Measurements from ENCODE around the gene CADPS2.

Gene CADPS2

DNA sequence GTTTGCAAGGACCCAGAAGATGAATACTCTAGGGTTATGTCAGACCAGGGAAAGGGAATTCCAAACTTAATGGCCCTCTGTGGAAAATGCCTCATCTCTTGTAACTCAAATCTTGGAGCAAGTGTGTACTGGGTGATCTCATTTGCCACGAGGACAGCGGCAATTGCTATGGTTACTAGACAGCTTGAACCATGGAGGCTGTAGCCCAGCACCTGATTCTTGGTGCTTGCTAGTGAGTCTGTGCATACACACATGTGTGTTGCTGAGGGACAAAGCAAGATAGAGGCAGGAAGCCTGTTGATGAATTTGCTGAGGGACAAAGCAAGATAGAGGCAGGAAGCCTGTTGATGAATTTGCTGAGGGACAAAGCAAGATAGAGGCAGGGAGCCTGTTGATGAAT is 523.1 kb downstream of the CADPS2 start:
- TF ChIP-seq JUND (IDR thresholded peaks at IDR 0.05; ENCODE audit: low read depth) = no peak
- in situ Hi-C loops (cut with HindIII; ENCODE audit: low pct_unique_long_range_greater_than_20kb, low sequenced_read_pairs) = no loop called here
- DNase-seq (ENCODE audit: low read depth in 1 of 2, low spot score in 1 of 2) = no peak

DNA sequence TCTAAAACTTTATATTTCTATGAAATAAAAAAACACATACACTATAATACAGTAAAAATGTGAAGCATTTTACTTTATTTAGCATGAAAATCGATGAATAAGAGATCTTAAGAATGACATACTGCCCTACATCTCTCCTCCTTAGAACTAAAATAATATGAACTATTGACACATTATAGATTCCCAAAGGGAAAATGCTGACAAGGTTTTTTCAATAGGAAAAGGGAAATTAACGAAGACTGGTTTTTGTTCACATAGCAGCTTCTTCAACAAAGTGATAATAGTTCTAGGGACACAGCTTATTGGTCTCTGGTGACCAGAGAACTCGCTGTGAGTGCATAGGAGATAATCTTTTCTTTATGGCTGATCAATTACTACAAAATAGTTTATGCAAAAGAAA is 523.8 kb downstream of the CADPS2 start:
- TF ChIP-seq JUND (IDR thresholded peaks at IDR 0.05; ENCODE audit: low read depth) = no peak
- DNase-seq (ENCODE audit: low read depth in 1 of 2, low spot score in 1 of 2) = no peak
- in situ Hi-C loops (cut with HindIII; ENCODE audit: low pct_unique_long_range_greater_than_20kb, low sequenced_read_pairs) = no loop called here

DNA sequence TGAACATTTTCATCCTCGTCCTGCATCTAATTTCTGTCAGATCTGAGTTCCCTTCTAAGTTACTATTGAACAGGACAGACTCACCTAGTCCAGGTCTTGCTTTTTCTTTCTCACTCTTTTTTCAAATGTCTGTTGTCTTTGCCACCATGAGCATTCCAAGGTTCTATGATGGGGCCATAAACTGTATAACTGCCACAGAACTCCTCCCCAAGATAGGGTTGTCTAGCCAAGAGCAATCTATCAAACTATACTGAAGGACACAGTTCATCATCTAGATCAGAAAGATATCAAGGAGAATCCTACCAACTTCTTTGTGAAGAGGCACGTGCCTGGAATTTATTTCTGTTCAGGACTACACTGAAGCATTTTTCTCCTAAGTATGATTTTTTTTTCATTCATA is 531.6 kb downstream of the CADPS2 start:
- no peak for DNase-seq (ENCODE audit: low read depth in 1 of 2, low spot score in 1 of 2)
- in situ Hi-C loops (cut with HindIII; ENCODE audit: low pct_unique_long_range_greater_than_20kb, low sequenced_read_pairs) = no loop called here
- no peak for TF ChIP-seq JUND (IDR thresholded peaks at IDR 0.05; ENCODE audit: low read depth)

DNA sequence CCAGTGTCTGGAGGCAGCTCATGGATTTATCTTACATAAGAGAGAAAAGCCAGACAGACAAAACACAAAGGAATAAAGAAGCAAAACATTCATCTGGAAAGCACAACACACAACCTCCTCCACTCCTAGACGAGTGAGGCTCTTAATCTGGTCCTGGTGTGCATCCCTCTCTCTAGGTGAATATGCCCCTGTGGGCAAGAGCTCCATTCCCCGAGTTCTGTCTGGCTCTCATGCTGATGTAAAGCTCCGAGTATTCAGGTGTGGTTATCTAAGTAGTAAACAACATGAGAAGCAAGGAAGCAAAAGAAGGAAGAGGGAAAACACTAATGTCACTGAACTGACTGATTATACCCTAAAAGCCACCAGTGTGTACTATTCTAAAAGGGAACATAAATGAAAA is 533.8 kb downstream of the CADPS2 start:
- in situ Hi-C loops (cut with HindIII; ENCODE audit: low pct_unique_long_range_greater_than_20kb, low sequenced_read_pairs) = no loop called here
- DNase-seq (ENCODE audit: low read depth in 1 of 2, low spot score in 1 of 2) = no peak
- TF ChIP-seq JUND (IDR thresholded peaks at IDR 0.05; ENCODE audit: low read depth) = no peak

DNA sequence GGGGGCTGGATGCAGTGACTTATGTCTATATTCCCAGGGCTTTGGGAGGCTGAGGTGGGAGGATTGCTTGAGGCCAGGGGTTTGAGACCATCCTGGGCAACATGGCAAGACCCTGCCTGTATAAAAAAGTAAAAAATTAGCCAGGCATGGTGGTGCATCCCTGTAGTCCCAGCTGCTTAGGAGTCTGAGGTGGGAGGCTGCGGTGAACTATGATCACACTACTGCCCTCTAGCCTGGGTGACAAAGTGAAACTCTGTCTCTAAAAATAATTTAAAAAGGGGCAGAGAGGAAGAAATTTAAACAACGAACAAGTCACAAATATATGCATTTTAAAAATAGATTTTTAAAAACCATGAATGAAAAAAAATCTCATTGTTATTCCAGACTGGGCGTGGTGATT is 535.6 kb downstream of the CADPS2 start:
- DNase-seq (ENCODE audit: low read depth in 1 of 2, low spot score in 1 of 2) = no peak
- in situ Hi-C loops (cut with HindIII; ENCODE audit: low pct_unique_long_range_greater_than_20kb, low sequenced_read_pairs) = no loop called here
- no peak for TF ChIP-seq JUND (IDR thresholded peaks at IDR 0.05; ENCODE audit: low read depth)

DNA sequence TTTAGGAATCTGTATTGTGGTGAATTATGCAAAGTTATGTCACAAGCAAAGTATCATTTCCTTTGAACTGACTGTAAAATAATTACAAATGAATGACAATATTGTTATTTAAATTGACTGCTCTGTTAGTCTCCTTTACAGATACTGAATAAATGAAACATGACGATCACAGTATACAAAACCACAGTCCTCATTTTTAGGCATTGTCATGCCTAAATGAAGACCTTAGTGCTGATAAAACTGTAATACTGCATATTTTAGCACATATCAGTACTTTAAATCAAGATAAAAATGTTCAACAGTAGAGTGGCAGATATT is 542.0 kb downstream of the CADPS2 start:
- in situ Hi-C loops (cut with HindIII; ENCODE audit: low pct_unique_long_range_greater_than_20kb, low sequenced_read_pairs) = no loop called here
- TF ChIP-seq JUND (IDR thresholded peaks at IDR 0.05; ENCODE audit: low read depth) = no peak
- DNase-seq (ENCODE audit: low read depth in 1 of 2, low spot score in 1 of 2) = no peak

DNA sequence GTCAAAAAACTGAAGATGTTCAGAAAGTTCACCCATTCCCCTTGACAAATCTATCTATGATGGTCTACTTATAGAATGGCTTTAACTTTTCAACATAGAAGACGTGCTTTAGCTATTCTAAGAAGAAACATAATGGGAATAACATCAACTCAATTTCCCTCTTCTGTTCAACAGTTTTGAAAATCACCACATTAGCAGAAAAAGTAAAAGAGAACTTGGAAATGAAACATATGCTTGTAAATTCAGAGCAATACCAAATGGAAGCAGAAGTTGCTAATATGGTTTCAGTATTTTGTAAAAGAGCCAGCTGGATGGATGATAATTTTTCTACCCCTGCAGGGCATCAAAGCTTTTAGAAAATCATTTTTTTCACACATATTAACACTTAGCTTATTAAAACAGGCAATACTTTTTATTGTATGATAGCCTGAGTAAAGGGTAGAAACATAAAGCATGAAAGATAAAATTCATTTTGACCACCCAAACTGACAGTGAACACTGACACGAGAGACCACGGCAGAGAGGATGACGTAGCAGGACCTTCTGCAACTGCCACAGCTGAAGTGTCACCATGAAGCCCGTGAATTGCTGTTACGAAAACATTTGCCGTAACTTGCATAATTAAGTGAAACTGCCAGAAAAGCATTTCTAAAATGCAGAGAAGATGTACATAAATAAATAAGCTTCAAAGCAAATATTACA is 542.5 kb downstream of the CADPS2 start:
- no peak for TF ChIP-seq JUND (IDR thresholded peaks at IDR 0.05; ENCODE audit: low read depth)
- in situ Hi-C loops (cut with HindIII; ENCODE audit: low pct_unique_long_range_greater_than_20kb, low sequenced_read_pairs) = no loop called here

DNA sequence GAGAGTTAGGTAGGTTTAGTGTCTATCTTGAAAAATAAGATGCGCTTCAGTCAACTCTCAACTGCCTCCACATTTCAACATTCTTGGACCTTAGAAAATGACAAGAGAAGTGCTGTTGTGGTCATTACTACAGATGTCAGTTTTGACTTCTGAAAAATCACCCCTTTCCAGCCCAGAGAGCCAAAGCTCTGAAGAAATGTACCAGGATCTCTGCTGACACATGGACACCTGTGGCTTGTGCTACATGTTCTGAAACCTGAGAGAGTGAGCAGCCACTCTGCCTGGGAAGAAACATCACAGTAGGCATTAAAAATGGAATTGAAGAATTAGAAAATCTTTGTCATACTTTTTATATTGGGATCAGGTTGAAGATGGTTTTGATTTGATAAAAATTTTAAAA is 545.8 kb downstream of the CADPS2 start:
- no peak for DNase-seq (ENCODE audit: low read depth in 1 of 2, low spot score in 1 of 2)

More for the DNA sequence above, 542.5 kb downstream of the CADPS2 start:
- no peak for DNase-seq (ENCODE audit: low read depth in 1 of 2, low spot score in 1 of 2)

DNA sequence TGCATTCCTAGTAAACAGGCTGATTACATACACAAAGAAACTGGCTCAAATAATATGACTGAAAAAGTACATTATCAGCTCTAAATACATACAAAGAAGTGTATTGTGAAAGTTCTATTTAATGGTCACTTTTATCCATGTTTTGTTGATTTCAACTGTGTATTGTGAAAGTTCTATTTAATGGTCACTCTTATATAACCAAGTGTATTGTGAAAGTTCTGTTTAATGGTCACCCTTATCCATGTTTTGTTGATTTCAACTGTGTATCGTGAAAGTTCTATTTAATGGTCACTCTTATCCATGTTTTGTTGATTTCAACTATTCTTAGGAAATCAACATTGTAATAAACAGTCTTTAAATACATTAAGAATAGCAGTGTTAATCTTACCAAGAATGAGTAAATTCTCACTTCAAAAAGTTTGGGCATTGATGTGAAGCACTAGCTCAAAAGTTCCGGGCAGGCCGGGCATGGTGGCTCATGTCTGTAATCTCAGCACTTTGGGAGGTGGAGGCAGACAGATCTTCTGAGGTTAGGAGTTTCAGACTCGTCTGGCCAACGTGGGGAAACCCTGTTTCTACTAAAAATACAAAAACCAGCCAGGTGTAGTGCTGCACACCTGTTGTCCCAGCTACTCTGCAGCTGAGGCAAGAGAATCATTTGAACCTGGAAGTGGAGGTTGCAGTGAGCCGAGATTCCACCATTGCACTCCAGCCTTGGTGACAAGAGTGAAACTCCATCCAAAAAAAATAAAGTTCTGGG is 546.9 kb downstream of the CADPS2 start:
- no peak for TF ChIP-seq JUND (IDR thresholded peaks at IDR 0.05; ENCODE audit: low read depth)
- DNase-seq (ENCODE audit: low read depth in 1 of 2, low spot score in 1 of 2) = no peak
- in situ Hi-C loops (cut with HindIII; ENCODE audit: low pct_unique_long_range_greater_than_20kb, low sequenced_read_pairs) = no loop called here

More for the DNA sequence above, 545.8 kb downstream of the CADPS2 start:
- in situ Hi-C loops (cut with HindIII; ENCODE audit: low pct_unique_long_range_greater_than_20kb, low sequenced_read_pairs) = no loop called here
- TF ChIP-seq JUND (IDR thresholded peaks at IDR 0.05; ENCODE audit: low read depth) = no peak

DNA sequence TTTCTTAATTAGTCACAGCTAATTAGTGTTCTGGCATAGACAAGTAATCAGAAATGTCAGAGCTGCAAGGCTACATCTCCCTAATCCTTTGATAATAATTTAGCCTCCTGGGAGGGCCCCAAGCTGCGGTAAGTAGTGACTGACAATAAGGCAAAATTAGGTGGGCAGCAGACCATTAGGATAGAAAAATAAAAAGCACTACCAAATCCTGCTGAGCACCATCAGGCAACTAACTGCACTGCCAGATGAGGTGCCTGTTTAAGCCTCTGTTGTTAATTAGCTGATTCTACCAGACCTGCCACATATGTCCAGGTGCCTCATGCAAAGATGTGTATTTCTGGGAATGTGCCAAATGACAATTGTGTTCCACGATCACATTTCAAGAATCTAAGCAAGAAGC is 549.2 kb downstream of the CADPS2 start:
- in situ Hi-C loops (cut with HindIII; ENCODE audit: low pct_unique_long_range_greater_than_20kb, low sequenced_read_pairs) = no loop called here
- no peak for DNase-seq (ENCODE audit: low read depth in 1 of 2, low spot score in 1 of 2)
- no peak for TF ChIP-seq JUND (IDR thresholded peaks at IDR 0.05; ENCODE audit: low read depth)

DNA sequence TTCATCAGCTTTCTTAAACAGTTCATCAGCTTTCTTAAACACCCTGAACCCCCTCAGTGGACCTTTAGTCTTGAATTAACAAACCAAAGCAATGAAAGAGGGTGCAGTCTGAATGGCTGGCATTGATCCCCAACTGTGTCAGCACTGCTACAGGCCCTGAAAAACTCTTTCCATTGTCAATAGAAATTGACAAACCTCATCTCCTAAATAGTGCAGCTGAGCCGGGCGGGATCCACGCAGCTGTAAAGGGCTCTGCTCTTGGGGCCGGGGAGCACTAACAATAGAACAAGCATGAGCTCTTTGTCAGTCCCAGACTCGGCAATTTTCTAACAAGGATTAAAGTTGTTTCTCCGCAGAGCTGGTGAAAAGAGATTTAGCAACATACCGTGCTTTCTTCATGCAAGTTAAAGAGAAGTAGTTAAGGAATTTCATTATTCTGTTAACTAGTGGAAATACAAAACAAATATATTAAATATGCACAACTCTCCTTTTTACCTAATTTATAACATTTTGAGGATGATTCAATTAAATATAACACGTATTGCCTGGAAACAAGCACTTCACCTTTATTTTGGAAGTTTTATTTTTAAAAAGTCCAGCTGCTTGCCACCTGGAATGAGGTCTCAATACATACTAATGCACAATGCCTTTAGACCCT is 557.0 kb downstream of the CADPS2 start:
- in situ Hi-C loops (cut with HindIII; ENCODE audit: low pct_unique_long_range_greater_than_20kb, low sequenced_read_pairs) = no loop called here
- no peak for DNase-seq (ENCODE audit: low read depth in 1 of 2, low spot score in 1 of 2)
- TF ChIP-seq JUND (IDR thresholded peaks at IDR 0.05; ENCODE audit: low read depth) = no peak

DNA sequence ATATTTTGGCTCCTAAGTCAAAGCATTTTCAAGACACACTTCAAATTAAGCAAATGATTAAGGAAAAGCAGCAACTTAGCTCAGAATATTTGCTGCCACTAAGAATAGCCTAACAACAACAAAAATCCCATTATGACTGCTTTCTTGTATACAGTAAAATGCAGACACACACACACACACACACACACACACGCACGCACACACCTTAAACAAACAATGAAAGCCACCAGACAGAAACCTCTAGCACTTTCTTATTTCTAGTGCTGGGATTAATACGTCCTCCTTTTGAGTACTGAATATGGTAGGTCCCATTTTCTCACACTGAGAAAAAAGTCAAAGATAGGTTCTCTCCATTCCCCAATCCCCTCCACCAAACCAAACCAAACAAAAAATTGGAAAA is 558.3 kb downstream of the CADPS2 start:
- DNase-seq (ENCODE audit: low read depth in 1 of 2, low spot score in 1 of 2) = peak in 1 of 2 experiments; percentile 10
- in situ Hi-C loops (cut with HindIII; ENCODE audit: low pct_unique_long_range_greater_than_20kb, low sequenced_read_pairs) = no loop called here
- no peak for TF ChIP-seq JUND (IDR thresholded peaks at IDR 0.05; ENCODE audit: low read depth)

All from T47D (cell line).